ENCODE results near the gene F3. TPM values are rescaled to one million over a fixed set of nuclear protein-coding genes. Genes with fewer than 3 reads are reported as not detected.

The F3 gene
- total RNA-seq, 1 experiment from 2014 or later = 21.9 TPM

DNA sequence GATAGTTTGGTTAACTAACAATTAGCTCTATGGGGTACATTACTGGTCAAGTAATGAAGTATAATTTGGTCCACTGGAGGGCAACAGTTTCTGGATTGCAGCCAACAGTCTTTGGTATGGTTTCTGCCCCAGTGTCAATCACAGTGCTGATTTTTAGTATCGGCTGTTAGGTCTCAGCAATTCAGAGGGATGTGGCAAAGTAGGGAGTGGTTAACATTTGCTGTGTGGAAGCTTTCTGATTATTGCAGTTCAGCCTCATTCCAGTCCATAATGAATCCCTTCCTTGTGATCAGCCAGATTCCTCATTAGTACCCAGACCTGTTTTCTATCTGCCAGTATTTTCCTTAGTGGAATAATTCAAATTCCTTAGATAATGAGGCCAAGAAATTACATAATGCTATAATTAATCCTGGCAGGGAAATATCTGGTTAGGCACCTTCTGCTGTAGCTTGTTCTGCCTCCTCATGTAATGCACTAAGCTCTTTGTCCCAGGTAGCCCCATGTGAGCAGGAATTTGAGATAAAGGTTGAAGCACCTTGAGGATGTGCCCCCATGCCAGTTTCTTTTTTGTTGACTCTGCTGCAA is 14.0 kb downstream of the F3 start:
- Histone ChIP-seq H3K27me3 (ENCODE audit: control insufficient read depth, insufficient read depth, low read length) (no peaks in the 10 kb centered on the region), H3K36me3 (replicated peaks; ENCODE audit: control insufficient read depth, insufficient read depth, low read length) (peaks cover 3% of the 10 kb centered on the region), H3K4me3 (ENCODE audit: insufficient read depth, low read depth, low read length) (no peak overlapping the region)
- DNase-seq = no peak

DNA sequence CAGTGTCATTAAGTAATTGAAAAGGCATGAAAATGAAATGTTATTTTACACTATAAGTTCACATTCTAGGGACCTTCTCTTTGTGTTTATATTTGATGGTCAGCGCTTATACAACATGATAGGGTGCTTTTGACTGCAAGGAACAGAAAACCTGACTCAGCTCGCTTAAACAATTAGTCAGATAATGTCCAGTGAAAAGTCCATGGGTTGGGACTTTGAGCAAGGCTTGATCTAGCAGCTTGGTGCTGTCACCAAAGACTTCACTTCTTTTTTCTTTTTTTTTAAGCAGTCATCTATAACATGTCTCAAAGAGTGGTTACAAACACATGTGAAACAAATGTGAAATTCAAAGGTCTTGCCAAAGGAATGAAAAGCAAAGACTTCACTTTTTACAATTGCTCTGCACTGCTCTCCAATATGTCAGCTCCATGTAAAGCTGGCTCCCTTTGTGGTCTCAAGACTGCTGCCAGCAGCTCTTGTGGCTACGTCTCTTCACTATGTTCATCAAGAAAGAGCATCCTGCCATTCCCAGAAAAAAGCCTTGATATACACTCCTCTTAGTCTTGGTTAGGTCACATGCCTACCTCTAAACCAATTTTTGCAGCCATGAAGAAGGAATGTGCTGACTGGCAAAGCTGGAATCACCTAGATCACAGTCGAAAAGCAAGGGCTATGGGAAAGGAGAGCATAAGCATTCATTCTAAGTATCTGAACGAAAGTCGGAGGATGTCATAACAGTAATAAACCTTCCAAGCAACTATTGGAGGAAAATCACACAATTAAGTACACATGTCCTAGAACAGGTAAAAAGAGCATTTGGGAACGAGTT is 15.2 kb downstream of the F3 start:
- peaks cover 3% of the 10 kb centered on the region for H3K36me3 ChIP-seq (replicated peaks; ENCODE audit: control insufficient read depth, insufficient read depth, low read length)
- H3K27me3 ChIP-seq (ENCODE audit: control insufficient read depth, insufficient read depth, low read length) = no peaks in the 10 kb centered on the region
- DNase-seq = no peak
- no peak overlapping the region for H3K4me3 ChIP-seq (ENCODE audit: insufficient read depth, low read depth, low read length)

DNA sequence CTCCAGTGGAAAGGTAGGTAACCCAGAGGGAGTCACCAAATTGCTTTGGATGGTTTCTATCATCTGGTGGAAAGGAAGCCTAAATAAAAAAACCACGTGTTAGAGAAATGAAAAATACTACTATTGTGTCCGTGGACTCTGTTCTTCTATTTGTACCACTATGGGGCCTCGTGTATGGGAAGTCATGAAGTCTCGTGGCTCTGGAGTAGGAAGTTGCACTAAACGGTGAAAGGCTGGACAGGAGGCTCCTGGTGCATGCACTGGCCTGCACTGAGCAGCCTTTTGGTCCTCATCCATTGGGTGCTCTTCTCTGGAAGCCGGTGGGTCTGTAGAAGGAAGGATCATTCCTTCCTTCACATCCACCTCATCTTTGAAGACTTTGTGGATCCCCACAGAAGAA is 17.0 kb downstream of the F3 start:
- H3K4me3 ChIP-seq (ENCODE audit: insufficient read depth, low read depth, low read length) = no peak overlapping the region
- no peaks in the 10 kb centered on the region for H3K27me3 ChIP-seq (ENCODE audit: control insufficient read depth, insufficient read depth, low read length)
- H3K36me3 ChIP-seq (replicated peaks; ENCODE audit: control insufficient read depth, insufficient read depth, low read length) = no peaks in the 10 kb centered on the region
- DNase-seq = no peak

DNA sequence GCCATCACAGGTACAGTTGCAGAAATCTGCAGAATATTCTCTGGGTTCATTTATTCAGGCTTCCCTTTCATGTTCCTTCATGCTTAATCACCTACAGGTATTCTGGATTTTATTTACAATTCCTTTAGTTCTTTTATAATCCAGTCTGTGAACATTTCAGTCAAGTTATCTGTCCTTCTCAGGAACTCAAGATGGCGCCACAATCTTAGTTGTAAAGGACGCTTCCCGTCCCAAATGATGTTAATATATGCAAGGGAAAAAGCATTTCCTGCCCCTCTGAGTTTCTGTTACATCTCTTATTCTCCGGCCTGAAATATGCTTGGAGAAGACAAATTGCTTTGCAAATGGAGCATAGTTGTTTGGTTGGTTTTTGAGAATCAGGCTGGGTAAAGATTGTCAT is 19.3 kb downstream of the F3 start:
- no peaks in the 10 kb centered on the region for H3K36me3 ChIP-seq (replicated peaks; ENCODE audit: control insufficient read depth, insufficient read depth, low read length)
- no peaks in the 10 kb centered on the region for H3K27me3 ChIP-seq (ENCODE audit: control insufficient read depth, insufficient read depth, low read length)
- no peak for DNase-seq
- no peak overlapping the region for H3K4me3 ChIP-seq (ENCODE audit: insufficient read depth, low read depth, low read length)

DNA sequence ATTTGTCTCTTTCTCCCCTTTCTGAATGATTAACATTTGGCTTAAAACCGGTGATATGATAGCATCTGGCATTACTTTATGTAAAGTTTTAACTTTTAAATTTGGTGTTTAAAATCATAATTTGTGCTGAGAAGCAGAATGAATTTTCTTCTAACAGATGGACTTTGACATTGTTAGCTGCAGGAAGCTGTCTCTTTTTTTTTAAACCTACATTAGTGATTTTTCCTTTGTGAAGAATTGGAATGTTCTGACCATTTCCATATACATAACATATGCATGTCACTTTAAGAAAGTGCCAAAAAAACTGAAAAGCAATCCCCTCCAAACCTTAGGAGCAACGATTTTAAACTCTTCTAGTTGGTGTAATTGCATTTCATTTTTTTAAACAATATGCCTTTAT is 22.2 kb downstream of the F3 start:
- Histone ChIP-seq H3K36me3 (replicated peaks; ENCODE audit: control insufficient read depth, insufficient read depth, low read length) (no peaks in the 10 kb centered on the region), H3K27me3 (ENCODE audit: control insufficient read depth, insufficient read depth, low read length) (no peaks in the 10 kb centered on the region), H3K4me3 (ENCODE audit: insufficient read depth, low read depth, low read length) (no peak overlapping the region)
- no peak for DNase-seq

DNA sequence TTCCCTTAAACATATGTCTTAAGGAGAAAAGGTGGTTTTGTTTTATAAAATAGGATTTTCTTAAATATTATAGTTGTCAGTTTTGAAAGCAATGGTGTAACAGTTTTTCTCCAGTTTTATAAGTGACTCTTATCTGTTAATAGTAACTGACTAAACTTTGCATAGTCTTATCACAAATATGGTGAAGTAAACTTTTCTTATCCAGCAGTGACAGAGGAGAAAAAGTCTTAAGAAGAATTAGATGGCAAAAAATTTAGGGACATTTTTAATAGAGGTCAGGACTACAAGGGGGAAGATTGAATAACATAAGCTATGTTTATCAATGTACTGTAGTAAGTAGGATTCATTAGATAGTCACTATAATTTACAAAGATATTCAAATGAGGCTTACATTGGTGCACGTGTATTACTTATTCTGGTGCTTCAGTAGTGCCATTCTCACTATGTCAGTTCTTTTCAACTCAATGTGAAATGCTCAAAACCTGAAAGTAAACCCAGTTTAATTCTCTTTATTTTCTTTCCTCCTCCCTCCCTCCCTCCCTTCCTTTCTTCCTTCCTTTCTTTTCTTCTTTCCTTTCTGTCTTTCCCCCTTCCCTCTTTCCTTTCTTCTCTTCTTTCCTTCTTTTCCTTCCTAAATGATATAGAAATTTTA is 26.1 kb downstream of the F3 start:
- Histone ChIP-seq H3K36me3 (replicated peaks; ENCODE audit: control insufficient read depth, insufficient read depth, low read length) (no peaks in the 10 kb centered on the region), H3K4me3 (ENCODE audit: insufficient read depth, low read depth, low read length) (no peak overlapping the region), H3K27me3 (ENCODE audit: control insufficient read depth, insufficient read depth, low read length) (no peaks in the 10 kb centered on the region)
- no peak for DNase-seq

DNA sequence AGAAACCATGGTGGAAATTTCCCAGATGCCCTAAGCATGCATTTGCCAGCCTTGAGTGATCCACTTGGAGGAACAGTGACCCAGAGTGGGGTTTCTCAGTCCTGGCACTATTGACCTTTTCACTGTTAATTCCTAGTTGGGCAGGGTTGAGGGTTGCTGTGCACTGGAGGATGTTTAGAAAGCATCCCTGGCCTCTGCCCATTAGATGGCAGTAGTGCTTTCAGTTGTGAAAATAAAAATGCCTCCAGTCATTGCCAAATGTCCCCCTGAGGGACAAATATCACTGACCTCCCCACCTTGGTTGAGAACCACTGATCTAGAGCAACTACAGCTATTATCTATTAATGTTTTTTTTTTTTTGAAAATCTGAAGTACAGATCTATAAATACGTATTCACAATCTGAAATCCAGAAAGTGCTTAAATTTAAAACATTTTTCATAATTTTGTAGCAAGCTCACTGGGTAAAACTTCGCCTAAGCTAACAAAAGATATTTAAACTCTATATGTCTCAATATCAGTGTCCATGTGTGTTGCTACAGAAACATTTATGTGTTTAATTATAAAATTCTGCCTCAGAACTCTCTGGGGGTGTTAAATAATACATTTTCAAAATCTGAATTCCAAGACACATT is 27.3 kb downstream of the F3 start:
- peak; percentile 15 for DNase-seq
- H3K36me3 ChIP-seq (replicated peaks; ENCODE audit: control insufficient read depth, insufficient read depth, low read length) = no peaks in the 10 kb centered on the region
- H3K4me3 ChIP-seq (ENCODE audit: insufficient read depth, low read depth, low read length) = no peak overlapping the region
- H3K27me3 ChIP-seq (ENCODE audit: control insufficient read depth, insufficient read depth, low read length) = no peaks in the 10 kb centered on the region

DNA sequence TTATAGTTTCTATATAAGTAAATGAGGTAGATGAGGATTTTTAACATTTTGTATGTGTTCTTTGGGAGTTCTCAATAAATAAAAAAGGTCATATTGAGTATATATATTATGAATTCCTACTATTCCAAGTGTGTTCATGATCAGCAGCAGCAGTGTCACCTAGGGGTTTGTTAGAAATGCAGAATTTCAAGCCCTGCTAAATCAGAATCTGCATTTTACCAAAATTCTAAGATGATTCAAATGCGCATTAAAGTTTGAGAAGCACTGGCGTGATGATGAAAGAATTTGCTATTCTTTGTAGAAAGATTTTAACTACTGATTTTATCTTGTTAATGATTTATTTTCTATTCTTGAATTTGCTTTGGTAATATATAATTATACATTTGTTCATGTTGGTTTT is 28.7 kb downstream of the F3 start:
- DNase-seq = no peak
- Histone ChIP-seq H3K4me3 (ENCODE audit: insufficient read depth, low read depth, low read length) (no peak overlapping the region), H3K27me3 (ENCODE audit: control insufficient read depth, insufficient read depth, low read length) (no peaks in the 10 kb centered on the region), H3K36me3 (replicated peaks; ENCODE audit: control insufficient read depth, insufficient read depth, low read length) (no peaks in the 10 kb centered on the region)

DNA sequence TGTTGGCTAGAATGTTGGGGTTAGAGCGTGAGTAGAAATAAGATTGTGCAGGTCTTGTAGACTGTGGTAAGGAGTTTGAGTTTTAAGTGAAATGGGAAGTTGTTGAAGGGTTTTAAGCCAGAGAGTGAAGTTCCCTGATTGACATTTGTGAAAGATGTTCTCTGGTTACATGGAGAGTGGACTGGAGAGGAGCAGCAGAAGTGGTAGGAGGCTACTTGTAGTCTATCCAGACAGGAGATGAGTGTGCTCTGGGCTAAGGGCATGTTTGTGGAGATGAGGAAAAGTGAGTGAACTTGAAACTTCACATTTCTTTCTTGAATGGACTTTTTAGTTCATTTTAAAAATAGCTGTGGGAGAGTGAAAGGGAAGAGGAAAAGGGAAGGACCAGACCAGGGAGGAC is 37.0 kb downstream of the F3 start:
- no peak for DNase-seq
- Histone ChIP-seq H3K36me3 (replicated peaks; ENCODE audit: control insufficient read depth, insufficient read depth, low read length) (no peaks in the 10 kb centered on the region; the same call in 1 of the 2 replicates), H3K27me3 (ENCODE audit: control insufficient read depth, insufficient read depth, low read length) (no peaks in the 10 kb centered on the region), H3K4me3 (ENCODE audit: insufficient read depth, low read depth, low read length) (no peak overlapping the region)

DNA sequence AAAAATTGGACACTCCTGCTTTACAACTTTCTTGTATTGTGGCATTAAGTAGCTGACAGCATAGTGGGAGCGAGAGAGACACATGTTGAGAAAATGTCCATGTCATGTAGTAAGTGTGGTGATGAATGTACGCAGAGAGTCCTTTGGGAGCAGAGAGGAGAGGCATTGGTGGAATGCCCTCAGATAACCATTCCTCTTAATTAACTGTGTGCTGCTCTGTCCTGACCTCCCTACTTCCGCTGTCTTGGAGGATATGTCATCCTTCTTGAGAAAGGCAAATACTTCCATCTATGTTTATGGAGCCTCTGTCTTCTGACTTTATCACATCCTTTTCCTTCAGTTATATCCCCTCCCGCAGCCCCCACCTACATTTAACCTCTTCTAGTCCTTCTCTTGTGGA is 38.4 kb downstream of the F3 start:
- no peaks in the 10 kb centered on the region for H3K27me3 ChIP-seq (ENCODE audit: control insufficient read depth, insufficient read depth, low read length)
- H3K4me3 ChIP-seq (ENCODE audit: insufficient read depth, low read depth, low read length) = no peak overlapping the region
- DNase-seq = no peak
- no peaks in the 10 kb centered on the region; the same call in 1 of the 2 replicates for H3K36me3 ChIP-seq (replicated peaks; ENCODE audit: control insufficient read depth, insufficient read depth, low read length)

DNA sequence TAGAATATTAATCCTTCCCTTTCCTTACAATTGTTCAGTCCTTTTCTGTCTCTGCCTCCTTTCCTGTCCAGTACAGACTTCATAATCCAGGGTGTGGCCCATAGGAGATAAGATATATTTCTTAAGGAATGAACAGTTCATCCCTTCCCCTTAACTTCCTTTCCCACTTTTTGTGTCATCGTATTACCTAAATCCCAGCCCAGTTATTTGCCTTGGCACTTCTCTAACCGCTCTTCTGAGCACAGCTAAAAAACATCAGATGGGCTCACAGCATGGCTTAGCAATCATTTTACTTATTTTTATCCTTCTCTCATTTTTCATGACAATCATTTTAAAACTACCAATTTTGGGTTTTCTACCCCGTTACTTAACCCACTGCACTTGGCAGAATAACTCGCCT is 39.6 kb downstream of the F3 start:
- Histone ChIP-seq H3K27me3 (ENCODE audit: control insufficient read depth, insufficient read depth, low read length) (no peaks in the 10 kb centered on the region), H3K4me3 (ENCODE audit: insufficient read depth, low read depth, low read length) (no peak overlapping the region), H3K36me3 (replicated peaks; ENCODE audit: control insufficient read depth, insufficient read depth, low read length) (no peaks in the 10 kb centered on the region; the same call in 1 of the 2 replicates)
- DNase-seq = no peak

DNA sequence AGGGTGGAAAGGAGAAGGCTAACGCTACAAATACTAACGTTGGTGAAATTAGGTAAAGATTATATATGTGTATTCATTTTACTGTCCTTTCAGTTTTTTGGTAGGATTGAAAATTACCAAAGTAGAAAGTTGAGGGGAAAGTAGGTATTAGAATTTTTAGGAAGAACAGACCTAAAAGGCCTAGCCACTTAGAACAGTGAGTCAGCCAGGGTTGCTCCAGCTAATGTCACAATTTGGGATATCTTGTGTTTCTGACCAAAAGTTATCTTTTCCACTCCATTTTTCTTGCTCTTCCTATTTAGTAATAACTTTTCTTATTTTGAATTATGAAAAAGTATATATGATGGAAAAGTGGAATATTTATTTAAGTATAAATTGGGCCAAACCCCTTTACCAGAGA is 40.1 kb downstream of the F3 start:
- Histone ChIP-seq H3K27me3 (ENCODE audit: control insufficient read depth, insufficient read depth, low read length) (no peaks in the 10 kb centered on the region), H3K4me3 (ENCODE audit: insufficient read depth, low read depth, low read length) (no peak overlapping the region), H3K36me3 (replicated peaks; ENCODE audit: control insufficient read depth, insufficient read depth, low read length) (no peaks in the 10 kb centered on the region; the same call in 1 of the 2 replicates)
- no peak for DNase-seq

DNA sequence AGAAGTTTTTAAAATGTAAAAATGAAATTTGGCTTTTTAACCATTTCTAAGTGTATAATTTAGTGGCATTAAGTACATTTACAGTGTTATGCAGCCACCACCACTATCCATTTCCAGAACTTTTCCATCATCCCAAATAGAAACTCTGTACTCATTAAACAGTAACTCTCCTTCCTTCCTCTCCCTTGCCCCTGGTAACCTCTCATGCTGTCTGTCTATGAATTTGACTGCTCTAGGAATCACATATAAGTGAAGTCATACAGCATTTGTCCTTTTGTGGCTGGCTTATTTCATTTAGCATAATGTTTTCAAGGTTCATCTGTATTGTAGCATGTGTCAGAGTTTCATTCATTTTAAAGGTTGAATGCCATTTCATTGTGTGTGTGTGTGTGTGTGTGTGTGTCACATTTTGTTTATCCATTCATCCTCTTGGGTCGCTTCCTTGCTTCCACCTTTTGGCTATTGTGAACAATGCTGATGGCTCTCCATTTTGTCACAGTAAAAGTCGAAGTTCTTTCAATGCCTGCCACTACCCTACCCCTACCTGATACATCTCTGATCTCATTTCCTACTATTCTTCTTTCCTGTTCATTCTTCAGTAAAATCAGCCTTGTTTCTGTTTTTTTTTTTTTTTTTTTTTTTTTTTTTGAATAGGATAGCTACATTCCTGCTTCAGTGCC is 45.3 kb downstream of the F3 start:
- Histone ChIP-seq H3K4me3 (ENCODE audit: insufficient read depth, low read depth, low read length) (no peak overlapping the region), H3K27me3 (ENCODE audit: control insufficient read depth, insufficient read depth, low read length) (no peaks in the 10 kb centered on the region), H3K36me3 (replicated peaks; ENCODE audit: control insufficient read depth, insufficient read depth, low read length) (peaks cover 3% of the 10 kb centered on the region)
- DNase-seq = no peak

DNA sequence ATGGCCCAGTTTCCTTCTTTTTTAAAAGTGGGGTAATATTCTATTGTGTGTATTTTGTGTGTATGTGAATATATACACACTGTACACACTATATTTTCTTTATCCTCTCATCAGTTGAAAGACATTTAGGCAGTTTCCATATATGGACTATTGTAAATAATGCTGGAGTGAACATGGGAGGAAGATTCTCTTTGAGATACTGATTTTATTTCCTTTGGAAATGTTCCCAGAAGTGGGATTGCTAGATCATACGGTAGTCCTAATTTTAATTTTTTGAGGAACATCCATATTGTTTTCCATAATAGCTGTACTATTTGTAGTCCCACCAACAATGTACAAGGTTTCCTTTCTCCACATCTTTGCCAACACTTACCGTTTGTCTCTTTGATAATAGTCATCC is 51.0 kb downstream of the F3 start:
- H3K4me3 ChIP-seq (ENCODE audit: insufficient read depth, low read depth, low read length) = no peak overlapping the region
- H3K27me3 ChIP-seq (ENCODE audit: control insufficient read depth, insufficient read depth, low read length) = no peaks in the 10 kb centered on the region
- peaks cover 3% of the 10 kb centered on the region for H3K36me3 ChIP-seq (replicated peaks; ENCODE audit: control insufficient read depth, insufficient read depth, low read length)
- no peak for DNase-seq
